GM18907 (cell line): ENCODE results near the gene PTP4A2.
"Not testable (repeated sequence)": the region's sequence is repeated elsewhere in the genome, so short reads cannot be mapped to it uniquely, and the experiment has no call there.

ENCODE experiments used
- ATAC-seq: cut with Tn5 transposase; IDR thresholded peaks from one replicate; pipeline ENCODE4 v1.9.1; 2021; ENCODE audit warnings: mild to moderate bottlenecking, moderate library complexity; ENCODE audit not compliant: unreplicated experiment

Gene PTP4A2

DNA sequence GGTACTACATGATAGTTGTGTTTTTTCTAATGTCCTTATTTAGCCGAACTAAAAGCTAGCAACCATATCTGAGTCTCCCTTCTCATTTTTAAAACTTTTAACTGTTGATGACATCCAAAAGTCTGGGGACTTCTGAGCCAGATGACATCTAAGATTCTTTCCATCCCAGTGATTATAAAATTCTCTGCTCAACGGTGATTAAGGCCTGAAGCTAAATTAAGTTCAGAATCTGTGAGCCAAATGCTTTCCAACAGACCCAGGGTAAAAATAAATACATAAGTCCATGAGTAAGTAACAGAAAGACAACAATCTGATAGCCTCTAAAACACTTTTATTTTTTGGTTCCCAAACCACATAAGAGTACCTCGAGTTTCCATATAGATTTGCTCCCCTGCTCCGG lies 13.1 kb upstream of the PTP4A2 start:
- no peak for ATAC-seq

DNA sequence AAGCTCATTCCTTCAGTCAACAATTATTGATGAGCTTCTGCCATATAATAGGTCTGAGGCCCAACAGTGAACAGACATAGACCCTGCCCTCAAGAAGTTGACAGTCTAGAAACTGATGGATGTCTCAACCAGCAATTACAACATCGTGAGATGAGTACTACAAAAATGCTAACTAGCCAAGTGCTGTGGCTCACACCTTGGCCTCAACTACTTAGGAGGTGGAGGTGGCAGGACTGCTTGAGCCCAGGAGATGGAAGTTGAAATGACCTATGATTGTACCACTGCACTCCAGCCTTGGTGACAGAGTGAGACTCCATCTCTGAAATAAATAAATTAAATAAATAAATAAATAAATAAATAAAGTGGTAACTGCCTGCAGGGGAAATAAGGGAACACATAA lies 11.7 kb upstream of the PTP4A2 start:
- ATAC-seq, result no peak

DNA sequence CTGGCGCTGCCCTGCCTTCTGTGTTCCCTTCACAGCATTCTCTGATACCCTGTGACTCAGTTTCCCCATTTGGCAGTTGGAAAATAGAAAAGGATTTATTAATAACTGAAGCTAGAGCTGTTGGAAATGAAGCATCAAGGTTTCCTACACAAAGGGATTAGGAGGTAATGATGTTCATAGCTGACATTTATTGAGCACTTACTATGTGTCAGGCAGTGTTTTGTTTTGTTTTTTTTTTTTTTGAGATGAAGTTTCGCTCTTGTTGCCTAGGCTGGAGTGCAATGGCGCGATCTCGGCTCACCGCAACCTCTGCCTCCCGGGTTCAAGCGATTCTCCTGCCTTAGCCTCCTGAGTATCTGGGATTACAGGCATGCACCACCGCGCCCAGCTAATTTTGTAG lies 7.5 kb upstream of the PTP4A2 start:
- ATAC-seq, result not testable (repeated sequence)

DNA sequence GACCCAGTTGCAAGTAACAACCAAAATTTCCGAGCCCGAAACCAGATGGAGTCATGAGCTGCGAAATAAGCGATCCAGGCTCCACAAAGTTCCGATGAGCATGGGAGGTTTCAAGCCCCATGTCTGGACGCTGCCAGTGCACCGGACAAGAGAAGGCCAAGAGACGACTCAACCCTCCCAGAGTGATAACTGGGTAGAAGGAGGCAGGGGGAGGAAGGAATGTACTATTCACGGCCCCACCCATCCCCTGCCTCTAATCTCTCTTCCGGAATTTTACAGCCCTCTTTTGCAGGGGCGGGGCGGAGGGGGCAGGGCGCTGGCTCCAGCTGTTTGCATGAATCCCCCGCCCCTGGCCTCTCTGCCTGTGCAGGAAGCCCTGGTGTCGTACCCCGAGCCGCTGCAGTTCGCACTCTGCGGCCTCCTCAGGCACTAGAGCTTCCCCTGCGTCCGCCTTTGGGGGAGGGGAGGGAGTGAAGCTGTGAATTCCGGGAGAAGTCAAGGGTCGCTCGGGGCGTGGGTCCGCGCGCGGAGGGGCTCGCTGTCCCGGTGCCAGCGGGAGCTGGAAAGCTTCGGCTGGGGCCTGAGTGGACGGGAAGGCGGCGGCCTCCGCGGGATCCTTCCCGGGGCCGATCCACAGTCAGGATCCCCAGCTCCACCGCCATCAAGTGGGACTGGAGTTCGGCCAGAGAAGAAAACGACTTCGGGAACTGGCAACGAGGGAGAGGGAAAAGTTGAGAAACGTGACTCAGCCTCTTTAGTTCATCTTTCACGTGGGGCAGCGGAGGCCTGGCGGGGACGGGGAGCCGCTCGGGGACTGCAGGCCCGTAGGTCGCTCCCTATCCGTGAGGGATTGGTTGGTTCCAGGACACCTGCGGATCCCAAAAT lies 6.3 kb upstream of the PTP4A2 start:
- peak; percentile 66 for ATAC-seq

DNA sequence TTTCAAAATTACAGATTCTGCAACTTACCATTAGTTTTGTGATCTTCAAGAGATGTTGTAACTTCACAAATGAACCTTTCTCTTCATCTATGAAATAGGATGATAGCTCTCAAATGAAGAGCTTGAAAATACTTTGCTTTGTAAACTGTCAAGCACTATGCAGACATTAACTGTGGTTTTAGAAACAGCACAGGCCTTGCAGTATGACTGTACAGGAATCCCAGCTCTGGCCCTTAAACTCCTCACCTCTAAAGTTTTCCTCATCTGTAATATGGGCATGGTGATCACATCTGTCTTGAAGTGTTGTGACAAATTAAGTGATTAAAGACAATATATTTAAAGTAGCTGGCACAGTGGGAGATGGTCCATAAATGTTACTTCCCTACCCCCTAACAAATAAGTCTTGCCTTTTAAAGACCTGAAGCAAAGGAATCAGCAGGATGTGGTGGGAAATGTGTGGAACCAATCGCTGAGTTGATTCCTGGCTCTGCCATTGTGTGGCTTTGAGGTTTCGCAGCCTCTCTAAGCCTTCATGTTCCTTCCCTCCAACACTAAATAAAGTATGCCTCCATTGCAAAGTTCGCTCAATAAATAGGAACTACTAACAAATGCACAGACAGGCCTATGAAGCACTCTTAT lies 5.5 kb upstream of the PTP4A2 start:
- no peak for ATAC-seq

DNA sequence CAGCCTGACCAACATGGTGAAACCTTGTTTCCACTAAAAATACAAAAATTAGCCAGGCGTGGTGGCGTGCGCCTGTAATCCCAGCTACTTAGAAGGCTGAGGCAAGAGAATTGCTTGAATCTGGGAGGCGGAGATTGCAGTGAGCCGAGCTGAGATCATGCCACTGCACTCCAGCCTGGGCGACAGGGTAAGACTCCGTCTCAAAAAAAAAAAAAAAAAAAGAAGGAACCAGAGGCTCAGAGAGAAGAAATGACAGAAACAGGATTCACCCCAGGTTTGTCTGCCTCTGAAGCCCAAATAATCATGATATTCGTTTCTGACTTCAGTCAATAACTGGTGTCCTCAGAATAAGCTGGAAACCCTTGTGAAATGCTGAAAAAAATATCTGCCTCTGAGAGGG lies 3.9 kb upstream of the PTP4A2 start:
- ATAC-seq, result not testable (repeated sequence)

DNA sequence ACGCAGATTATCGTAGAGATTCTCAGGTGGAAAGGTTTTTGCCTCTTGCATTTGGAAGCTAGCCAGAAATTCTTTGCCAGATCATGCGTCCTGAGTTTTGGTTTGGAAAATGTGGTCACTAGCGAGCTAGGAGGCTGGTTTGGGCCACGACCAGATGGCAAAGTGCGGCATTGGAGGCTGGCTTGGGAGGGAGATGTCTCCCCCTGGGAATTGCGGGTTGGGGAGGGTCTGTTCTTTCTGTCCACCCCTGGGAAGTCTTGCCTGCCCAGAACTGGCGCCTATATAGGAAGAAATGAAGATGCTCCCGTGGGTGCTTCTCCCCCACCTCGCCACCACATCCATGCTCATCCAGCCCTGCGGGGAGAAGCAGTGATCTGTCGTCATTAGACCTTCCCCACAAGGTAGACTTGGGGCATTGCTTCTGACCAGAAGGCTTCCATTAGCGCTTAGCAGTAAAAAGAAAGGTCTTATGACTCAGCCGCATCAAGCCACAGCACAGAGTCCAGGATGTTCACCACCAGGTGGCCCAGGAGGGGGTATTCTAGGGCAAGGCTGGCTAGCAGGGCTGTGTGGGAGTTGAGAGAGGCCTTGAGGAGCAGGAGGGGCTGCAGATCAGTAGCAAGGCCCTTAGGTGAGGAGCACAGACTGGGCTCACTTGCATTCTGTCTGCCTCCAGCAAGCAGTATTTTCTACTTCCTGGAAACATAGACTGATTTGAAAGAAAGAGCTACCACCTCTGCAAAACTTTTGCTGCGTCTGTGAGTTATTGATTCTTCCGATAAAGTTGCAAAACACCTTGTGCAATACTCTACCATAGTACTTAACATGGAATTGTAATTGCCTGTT lies 1.5 kb upstream of the PTP4A2 start:
- peak; percentile 31 for ATAC-seq

DNA sequence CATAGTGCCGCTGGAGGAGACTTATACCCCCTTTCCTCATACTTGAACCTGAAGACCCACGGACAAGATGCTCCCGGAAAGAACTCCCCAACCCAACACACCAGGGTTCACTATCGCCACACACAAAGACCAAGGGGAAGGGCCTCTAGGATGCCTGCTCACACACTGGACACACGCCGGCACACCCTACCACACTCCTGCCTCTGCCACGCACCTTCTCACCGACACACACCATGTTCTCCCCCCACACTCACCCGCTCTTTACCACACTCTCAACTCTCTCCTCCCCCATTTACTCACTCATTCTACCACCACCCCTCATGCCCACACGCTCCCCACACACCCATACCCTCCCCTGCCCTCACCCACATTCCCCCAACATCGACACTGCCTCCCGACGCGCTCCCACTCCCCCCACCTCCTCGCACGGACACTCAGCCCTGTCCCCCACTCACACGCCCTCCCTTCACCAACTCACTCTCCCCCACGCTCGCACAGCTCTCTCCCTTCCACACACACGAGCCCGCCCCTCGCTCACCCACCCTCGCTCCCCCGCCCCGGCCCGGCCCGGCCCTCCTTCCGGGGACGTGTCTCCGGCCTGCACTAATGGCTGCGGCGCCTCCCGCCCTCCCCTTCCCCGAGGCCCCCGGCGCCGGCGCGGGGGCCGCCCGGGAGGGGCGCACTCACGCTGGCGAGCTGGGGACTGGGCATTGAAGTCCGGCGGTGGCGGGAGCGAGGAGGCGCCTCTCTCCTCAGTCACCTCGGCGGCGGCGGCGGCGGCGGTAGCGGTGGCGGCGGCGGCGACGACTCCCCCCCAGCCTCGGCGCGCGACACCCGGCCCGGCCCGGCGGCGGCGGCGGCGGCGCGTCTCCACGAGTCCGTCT lies 626 bp downstream of the PTP4A2 start:
- ATAC-seq, result peak; percentile 23

DNA sequence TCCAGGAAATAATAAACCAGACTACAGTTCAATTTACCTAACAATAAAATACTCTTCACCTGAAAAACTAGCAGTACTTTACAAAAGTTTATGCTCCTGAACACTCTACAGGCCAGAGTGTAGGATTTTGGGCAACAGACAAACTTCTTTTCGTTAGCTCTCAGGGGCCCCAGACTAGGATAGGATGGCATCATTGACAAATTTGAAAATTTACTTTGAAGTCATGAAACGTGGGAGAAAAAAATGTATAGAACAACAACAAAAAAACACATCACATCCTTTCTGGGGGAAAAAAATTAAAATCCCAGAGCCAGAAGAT lies 1.2 kb downstream of the PTP4A2 start:
- no peak for ATAC-seq

DNA sequence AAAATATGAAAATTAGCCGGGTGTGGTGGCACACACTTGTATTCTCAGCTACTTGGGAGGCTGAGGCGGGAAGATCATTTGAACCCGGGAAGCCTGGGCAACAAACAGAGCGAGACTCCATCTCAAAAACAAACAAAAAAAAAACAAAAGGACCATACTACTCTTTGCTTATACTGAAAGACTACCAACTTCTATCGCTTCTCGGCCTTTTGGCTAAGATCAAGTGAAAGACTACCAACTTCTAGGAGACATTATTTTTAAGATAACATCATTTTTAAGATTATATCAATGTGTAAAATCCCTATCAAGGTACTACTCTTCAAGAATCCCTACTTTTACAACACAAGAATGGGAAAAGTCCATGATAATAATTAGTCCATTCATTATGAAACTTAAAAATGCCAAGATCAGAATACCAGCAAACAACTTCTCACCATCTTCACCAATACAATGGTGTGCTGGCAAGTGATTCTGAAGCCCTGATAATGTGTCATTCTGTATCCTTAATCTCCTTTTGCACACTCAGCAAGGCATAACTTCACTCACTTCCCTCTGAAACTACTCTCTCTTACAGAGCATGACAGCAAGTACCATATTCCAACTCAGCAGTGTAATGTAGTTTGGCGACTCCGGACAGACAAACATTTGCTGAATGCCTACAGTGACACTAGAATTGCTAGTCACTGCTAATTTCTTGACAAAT lies 1.7 kb downstream of the PTP4A2 start:
- ATAC-seq, result no peak

DNA sequence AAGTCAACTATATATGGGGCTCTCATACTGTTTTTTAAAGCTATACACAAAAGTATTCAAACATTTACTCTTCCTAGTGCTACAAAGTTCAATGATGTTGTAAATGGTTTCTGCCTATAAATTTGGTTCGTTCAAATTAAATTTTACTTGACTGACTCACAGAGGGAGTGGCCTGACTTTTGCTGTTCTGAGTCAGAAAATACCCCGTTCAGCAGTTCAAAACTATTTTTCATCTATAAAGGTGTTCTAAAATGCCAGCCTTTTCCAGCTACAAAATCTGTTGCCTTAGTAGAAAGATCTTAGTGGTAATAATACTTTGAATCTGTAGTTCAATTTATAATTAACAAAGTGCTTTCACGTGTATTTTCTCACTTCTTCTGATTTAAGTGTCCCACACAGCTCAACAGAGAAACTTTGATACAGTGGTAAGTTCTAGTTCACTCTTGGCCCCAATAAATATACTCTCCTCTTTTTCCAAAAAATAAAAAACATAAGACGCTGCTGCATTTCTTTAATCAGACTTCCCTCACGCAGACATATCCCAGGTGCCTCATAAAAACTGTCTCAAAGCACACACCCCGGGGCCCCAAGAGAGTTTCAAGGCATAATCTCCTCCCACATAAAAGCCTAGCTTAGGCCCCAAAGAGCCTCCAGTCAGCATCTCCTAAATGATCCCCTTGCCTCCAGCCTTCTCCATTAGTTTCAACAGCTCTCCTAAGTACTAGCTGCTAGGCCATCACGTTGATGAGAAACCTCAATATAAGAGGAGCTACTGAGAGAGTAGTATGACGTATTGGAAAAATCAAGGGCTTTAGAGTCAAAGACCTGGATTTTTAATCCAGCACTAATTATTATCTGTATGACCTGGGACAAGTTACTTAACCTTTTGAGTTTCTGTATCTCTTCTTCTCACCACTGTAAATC lies 3.2 kb downstream of the PTP4A2 start:
- no peak for ATAC-seq

DNA sequence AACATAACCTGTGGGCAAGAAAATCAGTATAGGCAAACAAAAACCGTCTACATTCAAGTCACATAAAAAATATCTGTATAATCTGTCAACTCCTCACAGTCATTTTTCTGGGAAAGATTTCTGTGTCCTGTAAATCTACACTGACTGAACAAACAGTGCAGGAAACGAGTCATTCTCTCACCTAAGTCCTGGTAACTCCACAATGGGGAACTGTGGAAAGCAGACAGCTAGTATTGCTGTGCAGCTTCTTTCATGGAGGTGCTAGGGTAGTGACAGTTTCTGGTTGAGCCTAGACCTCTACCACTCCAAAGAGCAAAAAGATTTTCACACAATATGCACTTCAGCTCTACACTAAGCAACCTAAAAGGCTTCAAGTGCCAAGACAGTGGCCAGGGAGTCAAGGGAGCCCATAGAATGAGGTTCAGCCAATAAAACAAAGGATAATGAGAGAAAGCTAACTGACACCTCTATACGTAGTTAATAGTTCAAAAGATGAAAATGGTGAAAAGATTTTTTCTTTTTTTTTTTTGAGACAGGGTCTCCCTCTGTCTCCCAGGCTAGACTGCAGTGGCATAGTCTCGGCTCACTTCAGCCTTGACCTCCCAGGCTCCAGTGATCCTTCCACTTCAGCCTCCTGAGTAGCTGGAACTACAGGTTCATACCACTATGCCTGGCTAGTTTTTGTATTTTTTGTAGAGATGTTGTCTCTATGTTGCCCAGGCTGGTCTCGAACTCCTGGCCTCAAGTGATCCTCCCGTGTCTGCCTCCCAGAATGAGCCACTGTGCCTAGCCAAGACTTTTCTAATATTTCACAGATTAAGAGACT lies 5.5 kb downstream of the PTP4A2 start:
- ATAC-seq, result no peak

DNA sequence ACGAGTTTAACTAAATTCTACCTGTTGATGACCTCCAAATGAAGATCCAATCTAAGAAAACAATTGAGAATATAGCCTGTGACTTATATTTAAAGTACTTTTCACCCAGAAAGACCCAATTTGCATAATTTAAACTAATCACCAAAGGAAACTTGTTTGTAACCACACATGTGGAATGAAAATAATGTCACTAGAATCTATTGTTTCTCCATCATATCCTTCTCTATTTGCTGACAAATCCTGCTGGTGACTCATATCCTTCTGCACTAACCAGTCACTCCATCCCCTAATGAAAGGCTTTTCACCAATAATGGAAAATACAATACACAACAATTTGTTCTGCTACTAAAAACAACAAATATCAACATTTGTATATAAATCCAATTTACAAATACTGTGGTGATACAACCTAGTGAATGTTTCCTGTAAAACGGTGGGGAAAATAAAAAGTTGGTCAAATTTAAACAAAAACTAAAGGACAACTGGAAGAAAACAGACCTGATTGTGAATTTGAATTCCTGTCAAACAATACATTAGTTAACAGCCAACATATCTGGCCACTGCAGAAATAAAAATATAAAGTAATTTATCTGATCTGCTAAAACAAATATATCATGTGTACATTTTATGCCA lies 6.5 kb downstream of the PTP4A2 start:
- ATAC-seq, result no peak

DNA sequence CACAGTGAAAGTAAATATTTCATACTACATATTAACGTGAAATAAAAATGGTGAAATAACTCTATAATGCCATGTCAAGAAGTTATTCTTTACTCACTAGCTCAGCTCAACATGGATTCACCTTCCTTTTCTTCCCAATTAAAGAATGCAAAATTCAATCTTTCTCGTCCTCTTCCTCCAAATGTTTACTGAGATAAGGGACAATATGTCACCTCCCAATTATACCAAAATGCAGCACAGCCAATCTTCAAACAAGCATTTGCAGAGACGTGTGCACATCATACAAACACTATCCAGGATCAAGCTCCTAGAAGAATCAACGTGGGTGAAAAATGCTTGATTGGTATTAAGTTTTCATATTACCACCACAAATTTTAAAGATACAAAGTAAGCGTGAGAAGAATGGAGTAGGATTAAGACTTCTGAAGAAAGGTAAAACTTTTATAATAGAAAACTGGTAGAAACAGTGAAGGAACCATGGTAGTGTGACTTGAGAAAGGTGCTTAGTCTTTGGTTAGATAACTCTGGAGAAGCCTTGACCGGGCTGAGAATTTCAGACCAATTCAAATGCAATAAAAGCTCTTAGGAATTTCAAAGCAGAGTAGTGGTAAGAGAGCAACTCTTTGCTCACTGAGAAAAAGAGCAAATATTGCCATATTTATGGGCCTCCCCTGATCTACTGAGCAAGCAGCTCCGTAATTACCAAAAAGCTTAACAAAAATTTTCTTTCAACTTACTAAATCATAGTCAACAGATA lies 7.2 kb downstream of the PTP4A2 start:
- no peak for ATAC-seq

DNA sequence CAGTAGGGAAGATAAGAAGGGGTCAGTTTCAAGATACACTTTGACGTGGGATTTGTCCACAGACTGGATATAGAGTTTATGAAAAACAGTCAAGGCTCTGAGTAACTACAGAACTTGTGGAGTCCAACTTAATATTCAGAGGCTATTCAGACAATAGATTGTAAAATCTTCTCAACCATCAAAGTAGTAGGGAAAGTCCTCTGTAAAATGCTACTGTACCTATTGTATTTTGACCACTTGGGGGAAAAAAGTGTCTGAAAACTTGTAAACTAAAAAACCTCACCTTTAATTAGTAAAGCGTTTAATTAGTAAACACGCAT lies 10.5 kb downstream of the PTP4A2 start:
- no peak for ATAC-seq

DNA sequence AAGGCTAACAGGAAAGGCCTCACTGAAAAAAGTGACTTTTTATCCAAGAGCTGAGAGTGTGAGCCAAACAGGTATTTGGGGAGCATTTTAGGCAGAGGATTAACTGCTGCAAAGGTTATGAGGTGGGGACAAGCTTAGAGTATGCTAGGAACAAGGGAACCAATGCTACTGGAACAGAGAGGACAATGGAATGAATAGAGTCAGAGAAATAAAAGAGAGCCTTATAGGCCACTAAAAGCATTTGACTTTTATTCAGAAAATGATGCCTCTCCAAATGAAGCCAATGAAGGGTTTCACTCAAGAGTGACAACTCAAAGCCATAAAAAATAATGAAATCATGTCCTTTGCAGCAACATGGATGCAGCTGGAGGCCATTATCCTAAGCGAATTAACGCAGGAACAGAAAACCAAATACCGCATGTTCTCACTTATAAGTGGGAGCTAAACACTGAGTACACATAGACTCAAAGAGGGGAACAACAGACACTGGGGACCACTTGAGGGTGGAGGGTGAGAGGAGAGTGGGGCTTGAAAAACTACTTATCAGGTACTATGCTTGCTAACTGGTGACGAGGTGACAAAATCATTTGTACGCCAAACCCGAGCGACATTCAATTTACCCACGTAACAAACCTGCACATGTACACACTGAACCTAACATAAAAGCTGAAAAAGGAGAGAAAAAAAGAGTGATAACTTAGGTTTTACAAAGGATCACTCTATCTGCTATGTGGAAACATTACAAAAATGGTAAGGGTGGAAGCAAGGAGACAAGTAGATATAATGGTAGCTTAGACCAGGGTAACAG lies 11.1 kb downstream of the PTP4A2 start:
- ATAC-seq, result no peak
